ENCODE results near the gene BDKRB2.
A peak's percentile ranks its signal among the peaks of the same experiment; 100 is the strongest.

BDKRB2 gene

DNA sequence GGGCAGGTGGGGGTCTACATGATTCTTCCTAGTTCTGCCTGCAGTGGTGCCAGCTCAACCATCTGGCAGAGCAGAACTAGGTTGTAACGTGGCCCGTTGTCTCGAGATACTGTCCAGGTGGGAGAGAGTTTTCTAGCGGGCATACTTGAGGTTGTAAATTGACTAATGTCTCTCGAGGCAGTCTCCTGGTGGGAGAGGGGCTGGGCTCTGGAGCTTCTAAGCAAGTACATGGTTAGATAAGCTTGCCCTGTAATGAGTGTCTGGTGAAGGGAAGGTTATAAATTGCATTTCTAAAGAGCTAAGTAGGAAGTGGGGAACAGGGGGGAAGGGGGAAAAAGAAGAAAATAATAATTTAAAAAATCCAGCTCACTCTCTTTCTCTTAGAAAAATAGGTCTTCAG is 69.5 kb downstream of the BDKRB2 start:
- DNase-seq (ENCODE audit: low read depth), result no peak
- in situ Hi-C loops (cut with HindIII; ENCODE audit: low sequenced_read_pairs), result loop anchor here (10.0 kb wide), 1 partner anchor 269 kb away; no protein-coding TSS in a partner anchor
- TF ChIP-seq CTCF (IDR thresholded peaks at IDR 0.05; ENCODE audit: low read depth, low read length, missing control alignments), result no peak
- no peak overlapping the region for H3K4me3 ChIP-seq (ENCODE audit: low read depth, low read length)

- in situ Hi-C loops (cut with HindIII; ENCODE audit: low sequenced_read_pairs), result loop anchor here (10.0 kb wide), 1 partner anchor 270 kb away; no protein-coding TSS in a partner anchor
- no peak for TF ChIP-seq CTCF (IDR thresholded peaks at IDR 0.05; ENCODE audit: low read depth, low read length, missing control alignments)
- no peak overlapping the region for H3K4me3 ChIP-seq (ENCODE audit: low read depth, low read length)
- DNase-seq (ENCODE audit: low read depth), result no peak
Observed at GRCh38 chr14:96274543-96274942, 69.9 kb downstream of the BDKRB2 start.

DNA sequence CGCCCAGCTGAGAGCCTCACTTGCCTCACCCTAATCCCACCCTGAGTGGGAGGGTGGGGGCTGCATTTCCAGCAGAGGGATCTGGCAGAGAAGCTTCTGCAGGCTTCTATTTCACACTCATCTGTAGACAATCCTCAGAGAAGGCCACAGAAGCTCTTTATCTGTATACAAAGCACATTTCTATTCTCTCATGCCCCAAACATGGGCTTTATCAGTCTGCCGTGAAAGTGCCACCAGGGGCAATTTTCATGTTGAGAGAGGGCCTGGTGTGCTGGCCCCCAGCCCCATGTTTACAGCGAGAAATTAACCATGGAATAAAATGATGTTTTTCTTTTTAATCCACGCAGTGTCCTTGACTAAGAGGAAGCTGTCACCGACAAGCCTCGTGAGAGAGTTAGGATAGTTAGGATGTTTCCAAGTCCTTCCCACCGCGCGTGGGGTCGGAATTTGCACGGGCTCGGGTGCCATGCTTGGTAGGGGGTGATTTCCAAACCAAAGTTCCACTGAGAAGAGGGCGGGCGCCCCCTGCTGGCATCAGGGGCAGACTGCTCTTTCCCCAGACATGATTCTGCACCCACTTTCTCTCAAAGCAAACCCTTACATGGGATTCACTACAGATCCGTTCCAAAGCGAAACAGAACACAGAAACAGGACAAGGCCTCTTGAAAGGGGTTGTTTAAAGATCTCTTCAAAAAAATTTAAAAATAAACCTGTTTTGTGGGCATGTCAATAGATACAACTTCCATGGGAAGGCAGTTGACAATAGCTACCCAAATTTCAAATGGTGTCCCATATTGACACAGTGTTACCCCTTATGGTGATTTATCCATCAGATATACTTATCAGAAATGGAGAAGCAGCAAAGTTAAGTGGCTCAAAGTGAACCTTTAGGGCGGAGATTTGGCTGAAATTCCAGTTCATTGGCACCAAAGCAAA is 70.8 kb downstream of the BDKRB2 start:
- in situ Hi-C loops (cut with HindIII; ENCODE audit: low sequenced_read_pairs), result loop anchor here (10.0 kb wide), 1 partner anchor 271 kb away; no protein-coding TSS in a partner anchor
- TF ChIP-seq CTCF (IDR thresholded peaks at IDR 0.05; ENCODE audit: low read depth, low read length, missing control alignments), result peak; percentile 96
- DNase-seq (ENCODE audit: low read depth), result peak; percentile 43

GRCh38 chr14:96277890-96278289 is 73.3 kb downstream of the BDKRB2 start:
- no peak overlapping the region for H3K4me3 ChIP-seq (ENCODE audit: low read depth, low read length)
- in situ Hi-C loops (cut with HindIII; ENCODE audit: low sequenced_read_pairs), result loop anchor here (10.0 kb wide), 1 partner anchor 273 kb away; no protein-coding TSS in a partner anchor
- TF ChIP-seq CTCF (IDR thresholded peaks at IDR 0.05; ENCODE audit: low read depth, low read length, missing control alignments), result no peak
- DNase-seq (ENCODE audit: low read depth), result no peak

More for the DNA sequence above, 70.8 kb downstream of the BDKRB2 start:
- no peak overlapping the region for H3K4me3 ChIP-seq (ENCODE audit: low read depth, low read length)

DNA sequence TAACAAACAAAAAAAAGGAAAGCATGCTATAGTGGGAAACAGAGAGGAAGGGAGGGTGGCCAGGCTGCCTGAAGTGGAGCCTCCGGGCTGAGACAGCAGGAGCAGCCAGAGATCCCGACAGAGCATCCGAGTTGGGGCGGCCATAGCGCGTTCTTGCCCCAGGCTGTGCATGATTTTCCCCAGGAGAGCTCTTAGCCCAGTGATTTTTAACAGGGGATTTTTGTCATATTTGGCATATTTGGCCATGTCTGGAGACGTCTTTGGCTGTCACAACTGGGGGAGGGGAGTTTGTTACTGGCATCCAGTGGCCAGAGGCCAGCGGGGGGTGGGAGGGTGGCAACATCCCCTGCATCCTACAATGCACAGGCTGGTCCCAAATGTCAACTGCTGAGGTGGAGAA is 74.9 kb downstream of the BDKRB2 start:
- no peak for DNase-seq (ENCODE audit: low read depth)
- TF ChIP-seq CTCF (IDR thresholded peaks at IDR 0.05; ENCODE audit: low read depth, low read length, missing control alignments), result no peak
- in situ Hi-C loops (cut with HindIII; ENCODE audit: low sequenced_read_pairs), result loop anchor here (10.0 kb wide), 1 partner anchor 275 kb away; no protein-coding TSS in a partner anchor
- H3K4me3 ChIP-seq (ENCODE audit: low read depth, low read length), result no peak overlapping the region

- in situ Hi-C loops (cut with HindIII; ENCODE audit: low sequenced_read_pairs), result loop anchor here (5.0 kb wide), 1 partner anchor 168 kb away; no protein-coding TSS in a partner anchor
- H3K4me3 ChIP-seq (ENCODE audit: low read depth, low read length), result no peak overlapping the region
- no peak for TF ChIP-seq CTCF (IDR thresholded peaks at IDR 0.05; ENCODE audit: low read depth, low read length, missing control alignments)
- no peak for DNase-seq (ENCODE audit: low read depth)
Observed at GRCh38 chr14:96280104-96280503, 75.5 kb downstream of the BDKRB2 start.

All from astrocyte of the cerebellum (primary cell).